GM21447 (cell line): ENCODE measurements around the gene UBFD1.
"Not testable (repeated sequence)": the region's sequence is repeated elsewhere in the genome, so short reads cannot be mapped to it uniquely, and the experiment has no call there.

Source experiments
- ATAC-seq: cut with Tn5 transposase; IDR thresholded peaks from one replicate; pipeline ENCODE4 v1.9.1; 2021; ENCODE audit not compliant: unreplicated experiment

UBFD1 gene

GRCh38 chr16:23597003-23597756, 39.7 kb downstream of the UBFD1 start:
- no peak for ATAC-seq

GRCh38 chr16:23607726-23608125, 50.2 kb downstream of the UBFD1 start:
- ATAC-seq, result no peak

- no peak for ATAC-seq
Observed at GRCh38 chr16:23608194-23608593, 50.7 kb downstream of the UBFD1 start.

GRCh38 chr16:23609929-23610328, 52.4 kb downstream of the UBFD1 start:
- ATAC-seq, result no peak

GRCh38 chr16:23610905-23611304, 53.4 kb downstream of the UBFD1 start:
- ATAC-seq, result not testable (repeated sequence)

- no peak for ATAC-seq
Observed at GRCh38 chr16:23611936-23612335, 54.4 kb downstream of the UBFD1 start.

GRCh38 chr16:23615805-23616204, 58.3 kb downstream of the UBFD1 start:
- no peak for ATAC-seq
